ENCODE results near the gene OSBPL5. TPM values are rescaled to one million over a fixed set of nuclear protein-coding genes. Genes with fewer than 3 reads are reported as not detected.

Gene OSBPL5
- polyA plus RNA-seq (2012; ENCODE audit: insufficient read depth, insufficient read length) = 19.0 TPM

GRCh38 chr11:3165152-3165705, at the start of gene OSBPL5:
Gene OSBPL5 (minus strand): TSS chr11:3165310. CDS start chr11:3129148, 36,162 bp downstream.
- DNase-seq (ENCODE audit: low read depth, low spot score) = peak; percentile 56
- peak within 1 kb of the TSS; percentile 91 for H3K4me3 ChIP-seq (ENCODE audit: low read length)

GRCh38 chr11:3214420-3214699, 49.2 kb upstream of the OSBPL5 start:
- H3K4me3 ChIP-seq (ENCODE audit: low read length) = no peak overlapping the region
- no peak for DNase-seq (ENCODE audit: low read depth, low spot score)

- no peak for DNase-seq (ENCODE audit: low read depth, low spot score)
Observed at GRCh38 chr11:3213659-3214419, 48.7 kb upstream of the OSBPL5 start.

GRCh38 chr11:3208272-3208671, 43.2 kb upstream of the OSBPL5 start:
- H3K4me3 ChIP-seq (ENCODE audit: low read length) = no peak overlapping the region
- no peak for DNase-seq (ENCODE audit: low read depth, low spot score)

More at GRCh38 chr11:3213659-3214419, 48.7 kb upstream of the OSBPL5 start:
- H3K4me3 ChIP-seq (ENCODE audit: low read length) = no peak overlapping the region

- DNase-seq (ENCODE audit: low read depth, low spot score) = no peak
- H3K4me3 ChIP-seq (ENCODE audit: low read length) = no peak overlapping the region
Observed at GRCh38 chr11:3207526-3208189, 42.5 kb upstream of the OSBPL5 start.

GRCh38 chr11:3206922-3207204, 41.8 kb upstream of the OSBPL5 start:
- no peak overlapping the region for H3K4me3 ChIP-seq (ENCODE audit: low read length)
- DNase-seq (ENCODE audit: low read depth, low spot score) = no peak

GRCh38 chr11:3206156-3206921, 41.2 kb upstream of the OSBPL5 start:
- no peak for DNase-seq (ENCODE audit: low read depth, low spot score)
- no peak overlapping the region for H3K4me3 ChIP-seq (ENCODE audit: low read length)

- DNase-seq (ENCODE audit: low read depth, low spot score) = no peak
- H3K4me3 ChIP-seq (ENCODE audit: low read length) = no peak overlapping the region
Observed at GRCh38 chr11:3205261-3206155, 40.4 kb upstream of the OSBPL5 start.

GRCh38 chr11:3204141-3205015, 39.3 kb upstream of the OSBPL5 start:
- no peak for DNase-seq (ENCODE audit: low read depth, low spot score)
- no peak overlapping the region for H3K4me3 ChIP-seq (ENCODE audit: low read length)

- no peak for DNase-seq (ENCODE audit: low read depth, low spot score)
- no peak overlapping the region for H3K4me3 ChIP-seq (ENCODE audit: low read length)
Observed at GRCh38 chr11:3203221-3204043, 38.3 kb upstream of the OSBPL5 start.

GRCh38 chr11:3202759-3203158, 37.6 kb upstream of the OSBPL5 start:
- peak; percentile 94 for DNase-seq (ENCODE audit: low read depth, low spot score)
- H3K4me3 ChIP-seq (ENCODE audit: low read length) = peak overlapping the region; percentile 28; the same call in 1 of the 2 replicates

- peak overlapping the region; percentile 28 for H3K4me3 ChIP-seq (ENCODE audit: low read length)
Observed at GRCh38 chr11:3202305-3202704, 37.2 kb upstream of the OSBPL5 start.

GRCh38 chr11:3201677-3202181, 36.6 kb upstream of the OSBPL5 start:
- H3K4me3 ChIP-seq (ENCODE audit: low read length) = no peak overlapping the region
- DNase-seq (ENCODE audit: low read depth, low spot score) = no peak

More at GRCh38 chr11:3202305-3202704, 37.2 kb upstream of the OSBPL5 start:
- DNase-seq (ENCODE audit: low read depth, low spot score) = no peak

- no peak for DNase-seq (ENCODE audit: low read depth, low spot score)
- H3K4me3 ChIP-seq (ENCODE audit: low read length) = no peak overlapping the region
Observed at GRCh38 chr11:3201112-3201581, 36.0 kb upstream of the OSBPL5 start.

GRCh38 chr11:3200388-3201111, 35.4 kb upstream of the OSBPL5 start:
- DNase-seq (ENCODE audit: low read depth, low spot score) = no peak

GRCh38 chr11:3199537-3200295, 34.6 kb upstream of the OSBPL5 start:
- H3K4me3 ChIP-seq (ENCODE audit: low read length) = no peak overlapping the region
- no peak for DNase-seq (ENCODE audit: low read depth, low spot score)

More at GRCh38 chr11:3200388-3201111, 35.4 kb upstream of the OSBPL5 start:
- H3K4me3 ChIP-seq (ENCODE audit: low read length) = no peak overlapping the region
